Measurements from ENCODE around the gene ORAI3.
A peak's percentile ranks its signal among the peaks of the same experiment; 100 is the strongest.

The ORAI3 gene

GRCh38 chr16:30948667-30949649 is at the start of gene ORAI3:
TSS of gene ORAI3 (plus strand) at chr16:30949068. CDS start at chr16:30949290, 222 bp downstream.
- no peak for DNase-seq

GRCh38 chr16:30899794-30900193 is 49.1 kb upstream of the ORAI3 start:
- no peak for DNase-seq

GRCh38 chr16:30900588-30900987 is 48.3 kb upstream of the ORAI3 start:
- no peak for DNase-seq

GRCh38 chr16:30901201-30902028 is 47.5 kb upstream of the ORAI3 start:
- DNase-seq = no peak

GRCh38 chr16:30902029-30902972 is 46.6 kb upstream of the ORAI3 start:
- peak; percentile 69 for DNase-seq

- no peak for DNase-seq
These were observed 45.9 kb upstream of the ORAI3 start for GRCh38 chr16:30903002-30903401.

GRCh38 chr16:30903596-30903995 is 45.3 kb upstream of the ORAI3 start:
- no peak for DNase-seq

GRCh38 chr16:30904114-30904780 is 44.6 kb upstream of the ORAI3 start:
- no peak for DNase-seq

- DNase-seq = no peak
These were observed 41.8 kb upstream of the ORAI3 start for GRCh38 chr16:30907064-30907463.

- no peak for DNase-seq
These were observed 38.3 kb upstream of the ORAI3 start for GRCh38 chr16:30910427-30911029.

- no peak for DNase-seq
These were observed 36.0 kb upstream of the ORAI3 start for GRCh38 chr16:30912794-30913412.

GRCh38 chr16:30914830-30915229 is 34.0 kb upstream of the ORAI3 start:
- no peak for DNase-seq

GRCh38 chr16:30918614-30919013 is 30.3 kb upstream of the ORAI3 start:
- no peak for DNase-seq

- no peak for DNase-seq
These were observed 28.0 kb upstream of the ORAI3 start for GRCh38 chr16:30920891-30921290.

- DNase-seq = no peak
These were observed 27.5 kb upstream of the ORAI3 start for GRCh38 chr16:30921459-30921747.

- peak; percentile 92 for DNase-seq
These were observed 27.0 kb upstream of the ORAI3 start for GRCh38 chr16:30921748-30922419.

- DNase-seq = peak; percentile 100
These were observed 26.4 kb upstream of the ORAI3 start for GRCh38 chr16:30922420-30922959.

GRCh38 chr16:30922960-30923535 is 25.8 kb upstream of the ORAI3 start:
- peak; percentile 100 for DNase-seq

- no peak for DNase-seq
These were observed 25.3 kb upstream of the ORAI3 start, which contains the start of gene FBXL19 for GRCh38 chr16:30923554-30924075. TSS of gene FBXL19 (plus strand) at chr16:30923572. CDS start at chr16:30925755, 2,183 bp downstream.

Measured in NCI-H1092 treated with DMSO at 0.1 percent for 48 hours (cell line).